IPS-18c (cell line): ENCODE measurements around the gene ILDR1.

Experiments
- H3K4me3 ChIP-seq: 2 replicates; pipeline ENCODE4 v1.7.0; 2013; ENCODE audit warnings: low read depth, mild to moderate bottlenecking, low read length, moderate library complexity; ENCODE audit not compliant: insufficient read depth
- H3K9me3 ChIP-seq: one replicate; pipeline ENCODE4 v1.6.1; 2013; ENCODE audit warnings: mild to moderate bottlenecking, low read length, moderate library complexity; ENCODE audit not compliant: control insufficient read depth, insufficient read depth

The ILDR1 gene

GRCh38 chr3:122025296-122025695 lies 3.2 kb upstream of the ILDR1 start:
- H3K9me3 ChIP-seq: no peaks in the 10 kb centered on the region
- no peak overlapping the region for H3K4me3 ChIP-seq

- Histone ChIP-seq H3K4me3 (no peak overlapping the region), H3K9me3 (no peaks in the 10 kb centered on the region)
These were observed 2.8 kb upstream of the ILDR1 start for GRCh38 chr3:122024800-122025199.

- Histone ChIP-seq H3K4me3 (no peak overlapping the region), H3K9me3 (no peaks in the 10 kb centered on the region)
These were observed 1.4 kb upstream of the ILDR1 start for GRCh38 chr3:122023335-122023910.

- Histone ChIP-seq H3K9me3 (no peaks in the 10 kb centered on the region), H3K4me3 (no peak overlapping the region)
These were observed 1.0 kb downstream of the ILDR1 start for GRCh38 chr3:122021037-122021436.

- Histone ChIP-seq H3K9me3 (no peaks in the 10 kb centered on the region), H3K4me3 (no peak overlapping the region)
These were observed 2.6 kb downstream of the ILDR1 start for GRCh38 chr3:122019493-122019892.

- no peak overlapping the region for H3K4me3 ChIP-seq
These were observed 7.3 kb downstream of the ILDR1 start for GRCh38 chr3:122014741-122015140.

GRCh38 chr3:122013448-122013925 lies 8.6 kb downstream of the ILDR1 start:
- no peak overlapping the region for H3K4me3 ChIP-seq
- no peaks in the 10 kb centered on the region for H3K9me3 ChIP-seq

More at GRCh38 chr3:122014741-122015140, 7.3 kb downstream of the ILDR1 start:
- no peaks in the 10 kb centered on the region for H3K9me3 ChIP-seq

GRCh38 chr3:122012821-122013220 lies 9.2 kb downstream of the ILDR1 start:
- H3K4me3 ChIP-seq: no peak overlapping the region
- H3K9me3 ChIP-seq: no peaks in the 10 kb centered on the region

GRCh38 chr3:122011396-122011795 lies 10.7 kb downstream of the ILDR1 start:
- no peaks in the 10 kb centered on the region for H3K9me3 ChIP-seq

GRCh38 chr3:122010506-122010905 lies 11.5 kb downstream of the ILDR1 start:
- H3K9me3 ChIP-seq: no peaks in the 10 kb centered on the region
- no peak overlapping the region for H3K4me3 ChIP-seq

More at GRCh38 chr3:122011396-122011795, 10.7 kb downstream of the ILDR1 start:
- no peak overlapping the region for H3K4me3 ChIP-seq

- H3K4me3 ChIP-seq: no peak overlapping the region
- H3K9me3 ChIP-seq: no peaks in the 10 kb centered on the region
These were observed 13.9 kb downstream of the ILDR1 start for GRCh38 chr3:122008166-122008565.

- Histone ChIP-seq H3K9me3 (no peaks in the 10 kb centered on the region), H3K4me3 (no peak overlapping the region)
These were observed 15.8 kb downstream of the ILDR1 start for GRCh38 chr3:122006267-122006666.

GRCh38 chr3:122004991-122005565 lies 17.0 kb downstream of the ILDR1 start:
- Histone ChIP-seq H3K9me3 (no peaks in the 10 kb centered on the region), H3K4me3 (no peak overlapping the region)

- H3K4me3 ChIP-seq: no peak overlapping the region
These were observed 17.9 kb downstream of the ILDR1 start for GRCh38 chr3:122004107-122004506.

GRCh38 chr3:122003606-122004005 lies 18.4 kb downstream of the ILDR1 start:
- no peak overlapping the region for H3K4me3 ChIP-seq
- H3K9me3 ChIP-seq: no peaks in the 10 kb centered on the region

More at GRCh38 chr3:122004107-122004506, 17.9 kb downstream of the ILDR1 start:
- no peaks in the 10 kb centered on the region for H3K9me3 ChIP-seq

- Histone ChIP-seq H3K4me3 (no peak overlapping the region), H3K9me3 (no peaks in the 10 kb centered on the region)
These were observed 18.9 kb downstream of the ILDR1 start for GRCh38 chr3:122003112-122003511.

- Histone ChIP-seq H3K9me3 (no peaks in the 10 kb centered on the region), H3K4me3 (no peak overlapping the region)
These were observed 19.4 kb downstream of the ILDR1 start for GRCh38 chr3:122002611-122003010.

GRCh38 chr3:122001892-122002291 lies 20.2 kb downstream of the ILDR1 start:
- Histone ChIP-seq H3K4me3 (no peak overlapping the region), H3K9me3 (no peaks in the 10 kb centered on the region)
